ENCODE measurements around the gene CRYGB. TPM values are rescaled to one million over a fixed set of nuclear protein-coding genes. Genes with fewer than 3 reads are reported as not detected.

CRYGB gene
- total RNA-seq, 4 donors from 2014 or later, result not detected

DNA sequence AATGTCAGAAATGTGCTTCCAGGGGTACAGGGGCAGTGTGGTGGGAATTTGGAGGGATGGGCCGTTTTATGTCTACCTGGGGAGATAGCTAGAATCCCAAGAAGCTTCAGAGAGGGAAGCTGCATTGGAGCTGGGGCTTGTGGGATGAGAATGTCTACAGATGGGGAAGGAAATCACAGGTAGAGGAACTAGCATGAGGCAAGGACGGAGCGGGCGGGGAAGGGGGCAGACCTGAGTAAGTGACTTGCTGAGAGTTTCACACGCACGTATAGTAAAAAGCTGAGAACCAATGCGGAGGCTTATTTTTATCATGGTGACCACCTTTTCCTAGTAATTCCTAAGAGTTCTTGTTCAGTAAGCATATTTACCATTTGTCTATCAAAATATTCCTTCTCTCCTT, 37.6 kb upstream of the CRYGB start:
- Histone ChIP-seq H3K4me3 (no peak overlapping the region), H3K4me1 (no peaks in the 10 kb centered on the region), H3K36me3 (no peaks in the 10 kb centered on the region), H3K27me3 (peaks cover 6% of the 10 kb centered on the region), H3K27ac (no peak overlapping the region), H3K9me3 (no peaks in the 10 kb centered on the region)
- in situ Hi-C loops (cut with MboI; ENCODE audit: low pct_ligation_motif_present in 1 of 4, low pct_unique_long_range_greater_than_20kb in 1 of 4, low sequenced_read_pairs in 3 of 4) (no loop called here), intact Hi-C loops (cut with DNase I; ENCODE audit: low total_unique reads) (no loop called here)
- TF ChIP-seq EP300 (IDR thresholded peaks at IDR 0.05; ENCODE audit: low read depth), result no peak
- 59 to 70% methylated on average over 7 of the region's 7 CpGs for WGBS, 2 donors (ENCODE audit: low coverage in 1 of 2)
- DNase-seq, result no peak

GRCh38 chr2:208182835-208183234, 36.9 kb upstream of the CRYGB start:
- Histone ChIP-seq H3K4me3 (no peak overlapping the region), H3K36me3 (no peaks in the 10 kb centered on the region), H3K27me3 (peaks cover 6% of the 10 kb centered on the region), H3K4me1 (no peaks in the 10 kb centered on the region), H3K27ac (no peak overlapping the region), H3K9me3 (no peaks in the 10 kb centered on the region)
- DNase-seq, result no peak
- intact Hi-C loops (cut with DNase I; ENCODE audit: low total_unique reads) (no loop called here), in situ Hi-C loops (cut with MboI; ENCODE audit: low pct_ligation_motif_present in 1 of 4, low pct_unique_long_range_greater_than_20kb in 1 of 4, low sequenced_read_pairs in 3 of 4) (no loop called here)
- TF ChIP-seq POLR2AphosphoS5 (IDR thresholded peaks at IDR 0.05) (no peak), POLR2A (IDR thresholded peaks at IDR 0.05) (no peak), EP300 (IDR thresholded peaks at IDR 0.05; ENCODE audit: low read depth) (no peak), CTCF (IDR thresholded peaks at IDR 0.05) (no peak)
- WGBS, 2 donors (ENCODE audit: low coverage in 1 of 2), result 80 to 86% methylated on average over 1 to 3 of the region's 3 CpGs

DNA sequence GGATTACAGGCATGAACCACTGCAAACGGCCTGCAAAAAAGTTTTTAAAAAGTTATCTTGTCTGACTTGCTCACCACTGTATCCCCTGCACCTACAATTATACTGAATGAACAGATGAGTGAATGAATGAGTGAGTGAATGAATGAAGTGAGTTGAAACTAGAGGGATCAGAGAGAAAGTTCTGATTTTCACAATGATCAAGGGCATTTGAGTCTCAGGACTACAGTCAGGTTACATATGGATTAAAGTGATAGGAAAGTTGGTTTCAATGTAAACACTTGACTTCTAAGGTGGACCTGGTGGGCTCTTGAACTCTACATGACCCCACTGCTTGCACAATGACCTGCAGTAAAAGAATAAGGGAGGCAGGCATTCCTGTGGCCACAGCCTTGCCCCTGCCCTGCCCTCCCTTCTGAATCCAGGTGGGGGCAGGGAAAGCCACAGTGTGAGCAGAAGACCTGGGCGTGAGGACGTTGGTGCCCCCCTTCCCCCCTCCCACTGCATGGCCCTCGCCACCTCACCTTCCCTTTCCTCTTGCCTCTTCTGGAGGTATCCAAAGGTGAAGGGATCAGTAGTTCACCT, 33.2 kb upstream of the CRYGB start:
- Histone ChIP-seq H3K4me3 (no peak overlapping the region), H3K27ac (no peak overlapping the region), H3K9me3 (no peaks in the 10 kb centered on the region), H3K4me1 (no peaks in the 10 kb centered on the region), H3K27me3 (no peaks in the 10 kb centered on the region), H3K36me3 (no peaks in the 10 kb centered on the region)
- no peak for DNase-seq
- intact Hi-C loops (cut with DNase I; ENCODE audit: low total_unique reads), result no loop called here
- TF ChIP-seq CTCF (IDR thresholded peaks at IDR 0.05), result no peak
- TF ChIP-seq POLR2A (IDR thresholded peaks at IDR 0.05), result no peak
- TF ChIP-seq EP300 (IDR thresholded peaks at IDR 0.05; ENCODE audit: low read depth), result no peak
- no peak for TF ChIP-seq POLR2AphosphoS5 (IDR thresholded peaks at IDR 0.05)
- WGBS, 2 donors (ENCODE audit: low coverage in 1 of 2), result 61 to 88% methylated on average over 1 to 4 of the region's 4 CpGs
- in situ Hi-C loops (cut with MboI; ENCODE audit: low pct_ligation_motif_present in 1 of 4, low pct_unique_long_range_greater_than_20kb in 1 of 4, low sequenced_read_pairs in 3 of 4), result loop anchor here in 1 of 4 donors (10.0 kb wide), 1 partner anchor 66 kb away; no protein-coding TSS in a partner anchor

DNA sequence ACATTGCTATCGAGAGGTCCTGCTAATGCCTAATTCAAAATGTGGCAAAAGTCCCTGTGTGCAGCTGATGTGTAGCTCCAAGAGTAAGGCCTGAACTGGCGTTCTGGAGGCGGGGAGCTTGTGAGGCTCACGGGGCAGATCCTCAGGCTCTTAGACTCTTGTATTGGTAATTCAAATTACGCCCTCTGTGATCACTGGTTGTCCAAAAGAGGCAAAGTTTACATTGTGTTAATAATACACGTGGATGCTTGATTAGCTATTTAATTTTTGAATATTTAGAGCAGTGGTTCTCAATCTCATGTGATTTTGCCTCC, 29.8 kb upstream of the CRYGB start:
- in situ Hi-C loops (cut with MboI; ENCODE audit: low pct_ligation_motif_present in 1 of 4, low pct_unique_long_range_greater_than_20kb in 1 of 4, low sequenced_read_pairs in 3 of 4), result loop anchor here in 1 of 4 donors (10.0 kb wide), 1 partner anchor 69 kb away; no protein-coding TSS in a partner anchor

More for the DNA sequence above, 29.8 kb upstream of the CRYGB start:
- no peaks in the 10 kb centered on the region for H3K4me1 ChIP-seq
- 50 to 79% methylated on average over 1 to 6 of the region's 6 CpGs for WGBS, 2 donors (ENCODE audit: low coverage in 1 of 2)
- TF ChIP-seq CTCF (IDR thresholded peaks at IDR 0.05) (no peak), POLR2A (IDR thresholded peaks at IDR 0.05) (no peak), POLR2AphosphoS5 (IDR thresholded peaks at IDR 0.05) (no peak), EP300 (IDR thresholded peaks at IDR 0.05; ENCODE audit: low read depth) (no peak)
- H3K4me3 ChIP-seq, result no peak overlapping the region
- H3K36me3 ChIP-seq, result no peaks in the 10 kb centered on the region
- no peak overlapping the region for H3K27ac ChIP-seq
- intact Hi-C loops (cut with DNase I; ENCODE audit: low total_unique reads), result no loop called here
- no peaks in the 10 kb centered on the region for H3K9me3 ChIP-seq
- DNase-seq, result no peak
- H3K27me3 ChIP-seq, result no peaks in the 10 kb centered on the region
